Breast epithelium (tissue), 3 donors: ENCODE results near the gene FRK.

Experiments used
- POLR2AphosphoS5 ChIP-seq, 3 donors: sonication (generic); formaldehyde crosslinking; IDR thresholded peaks; one replicate each; pipeline ENCODE4 v1.6.1; 2017; ENCODE audit warnings: antibody characterized with exemption in 3 of 3
- TF ChIP-seq, protein P1 (sequence below), 3 donors: fragments of 450-650 bp; IDR thresholded peaks; one replicate each; pipeline ENCODE4 v1.5.1; 2016 to 2017; ENCODE audit warnings: antibody characterized with exemption in 3 of 3, mild to moderate bottlenecking in 3 of 3, moderate library complexity in 3 of 3

GRCh38 chr6:115909923-115910546 is 150.7 kb downstream of the FRK start:
- TF ChIP-seq POLR2AphosphoS5 (IDR thresholded peaks at IDR 0.05): no peak
- TF ChIP-seq, protein P1, sequence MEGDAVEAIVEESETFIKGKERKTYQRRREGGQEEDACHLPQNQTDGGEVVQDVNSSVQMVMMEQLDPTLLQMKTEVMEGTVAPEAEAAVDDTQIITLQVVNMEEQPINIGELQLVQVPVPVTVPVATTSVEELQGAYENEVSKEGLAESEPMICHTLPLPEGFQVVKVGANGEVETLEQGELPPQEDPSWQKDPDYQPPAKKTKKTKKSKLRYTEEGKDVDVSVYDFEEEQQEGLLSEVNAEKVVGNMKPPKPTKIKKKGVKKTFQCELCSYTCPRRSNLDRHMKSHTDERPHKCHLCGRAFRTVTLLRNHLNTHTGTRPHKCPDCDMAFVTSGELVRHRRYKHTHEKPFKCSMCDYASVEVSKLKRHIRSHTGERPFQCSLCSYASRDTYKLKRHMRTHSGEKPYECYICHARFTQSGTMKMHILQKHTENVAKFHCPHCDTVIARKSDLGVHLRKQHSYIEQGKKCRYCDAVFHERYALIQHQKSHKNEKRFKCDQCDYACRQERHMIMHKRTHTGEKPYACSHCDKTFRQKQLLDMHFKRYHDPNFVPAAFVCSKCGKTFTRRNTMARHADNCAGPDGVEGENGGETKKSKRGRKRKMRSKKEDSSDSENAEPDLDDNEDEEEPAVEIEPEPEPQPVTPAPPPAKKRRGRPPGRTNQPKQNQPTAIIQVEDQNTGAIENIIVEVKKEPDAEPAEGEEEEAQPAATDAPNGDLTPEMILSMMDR (IDR thresholded peaks at IDR 0.05): no peak
